MM.1S (cell line): Measurements from ENCODE around the gene TOLLIP.

Source experiments
- DNase-seq: peaks from one replicate; pipeline ENCODE4 v3.0.0-alpha.2; 2015
- H2AFZ ChIP-seq: fragments of 300-600 bp; sonication (generic); 2 replicates; pipeline ENCODE4 v1.6.0; 2016; ENCODE audit warnings: antibody characterized with exemption, low read length
- H3F3A ChIP-seq: fragments of 300-600 bp; sonication (generic); 2 replicates; pipeline ENCODE4 v1.6.1; 2016; ENCODE audit warnings: mild to moderate bottlenecking, antibody characterized with exemption, low read length, moderate library complexity, mixed read lengths; ENCODE audit not compliant: insufficient read depth
- H3K27ac ChIP-seq: fragments of 300-600 bp; sonication (generic); 2 replicates; pipeline ENCODE4 v1.5.1; 2016; ENCODE audit warnings: mild to moderate bottlenecking, low read length
- H3K27me3 ChIP-seq: fragments of 300-600 bp; sonication (generic); replicated peaks from 2 replicates; pipeline ENCODE4 v1.6.0; 2016; ENCODE audit warnings: low read length; ENCODE audit not compliant: insufficient read depth
- H3K36me3 ChIP-seq: fragments of 300-600 bp; sonication (generic); replicated peaks from 2 replicates; pipeline ENCODE4 v1.6.1; 2016; ENCODE audit warnings: mild to moderate bottlenecking, low read length, mixed read lengths; ENCODE audit not compliant: insufficient read depth
- H3K4me1 ChIP-seq: fragments of 300-600 bp; sonication (generic); 2 replicates; pipeline ENCODE4 v1.6.1; 2016; ENCODE audit warnings: low read length, mixed read lengths
- H3K4me2 ChIP-seq: fragments of 300-600 bp; sonication (generic); 2 replicates; pipeline ENCODE4 v1.6.0; 2016; ENCODE audit warnings: low read depth, low read length
- H3K4me3 ChIP-seq: fragments of 300-600 bp; sonication (generic); 2 replicates; pipeline ENCODE4 v1.5.1; 2016; ENCODE audit warnings: low read length, mixed read lengths
- H3K79me2 ChIP-seq: fragments of 300-600 bp; sonication (generic); 2 replicates; pipeline ENCODE4 v1.6.1; 2016; ENCODE audit warnings: mixed run types, low read length, mixed read lengths
- H3K9ac ChIP-seq: fragments of 300-600 bp; sonication (generic); 2 replicates; pipeline ENCODE4 v1.6.1; 2016; ENCODE audit warnings: low read length, mixed read lengths
- H3K9me2 ChIP-seq: fragments of 300-600 bp; sonication (generic); replicated peaks from 2 replicates; pipeline ENCODE4 v1.6.1; 2016; ENCODE audit warnings: mild to moderate bottlenecking, low read length, mixed read lengths; ENCODE audit not compliant: insufficient read depth
- H3K9me3 ChIP-seq: fragments of 300-600 bp; sonication (generic); replicated peaks from 2 replicates; pipeline ENCODE4 v1.6.1; 2016; ENCODE audit warnings: mild to moderate bottlenecking, low read length, mixed read lengths; ENCODE audit not compliant: insufficient read depth
- H4K20me1 ChIP-seq: fragments of 300-600 bp; sonication (generic); 2 replicates; pipeline ENCODE4 v1.6.1; 2016; ENCODE audit warnings: mild to moderate bottlenecking, low read length, moderate library complexity, mixed read lengths; ENCODE audit not compliant: insufficient read depth
- CTCF ChIP-seq: fragments of 300-600 bp; sonication (generic); IDR thresholded peaks from 2 replicates; pipeline ENCODE4 v1.5.1; 2016; ENCODE audit warnings: antibody characterized with exemption, low read length, mixed read lengths
- EZH2 ChIP-seq: fragments of 300-600 bp; sonication (generic); optimal IDR thresholded peaks from 2 replicates; pipeline ENCODE3; 2017; ENCODE audit warnings: low read depth, mild to moderate bottlenecking, antibody characterized with exemption, low read length, mixed read lengths
- EZH2phosphoT487 ChIP-seq: fragments of 300-600 bp; sonication (generic); IDR thresholded peaks from 2 replicates; pipeline ENCODE4 v1.6.1; 2018; ENCODE audit warnings: antibody characterized with exemption, low read length

The TOLLIP gene

DNA sequence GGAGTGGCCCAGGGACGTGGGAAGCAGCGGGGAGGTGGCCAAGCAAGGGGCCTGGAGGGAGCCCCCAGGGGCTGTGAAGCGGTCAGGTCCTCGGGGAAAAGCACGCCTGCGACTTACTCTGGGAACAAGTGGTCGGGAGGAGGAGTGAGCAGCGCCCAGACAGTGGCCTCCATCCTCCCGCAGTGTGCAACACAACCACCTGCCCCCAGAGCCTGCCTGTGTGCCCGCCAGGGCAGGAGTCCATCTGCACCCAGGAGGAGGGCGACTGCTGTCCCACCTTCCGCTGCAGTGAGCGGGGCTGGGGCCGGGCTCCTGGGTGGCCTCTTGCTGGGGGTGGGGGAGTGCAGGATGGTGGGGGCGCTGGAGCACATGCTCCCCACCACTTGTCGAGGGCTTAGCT is 51.5 kb downstream of the TOLLIP start:
- no peak overlapping the region for H3K9ac ChIP-seq
- H3K4me1 ChIP-seq, result peaks cover 1% of the 10 kb centered on the region; the same call in 1 of the 2 replicates
- no peaks in the 10 kb centered on the region for H3K36me3 ChIP-seq
- no peak overlapping the region for H2AFZ ChIP-seq
- no peaks in the 10 kb centered on the region for H3K79me2 ChIP-seq
- no peak overlapping the region for H3K4me3 ChIP-seq
- no peaks in the 10 kb centered on the region for H4K20me1 ChIP-seq
- H3K27me3 ChIP-seq, result peaks cover 19% of the 10 kb centered on the region
- H3K27ac ChIP-seq, result no peak overlapping the region
- H3F3A ChIP-seq, result no peaks in the 10 kb centered on the region
- TF ChIP-seq EZH2phosphoT487 (no peak), CTCF (no peak), EZH2 (no peak)
- DNase-seq, result no peak
- H3K4me2 ChIP-seq, result no peak overlapping the region
- no peaks in the 10 kb centered on the region for H3K9me3 ChIP-seq
- no peaks in the 10 kb centered on the region for H3K9me2 ChIP-seq

DNA sequence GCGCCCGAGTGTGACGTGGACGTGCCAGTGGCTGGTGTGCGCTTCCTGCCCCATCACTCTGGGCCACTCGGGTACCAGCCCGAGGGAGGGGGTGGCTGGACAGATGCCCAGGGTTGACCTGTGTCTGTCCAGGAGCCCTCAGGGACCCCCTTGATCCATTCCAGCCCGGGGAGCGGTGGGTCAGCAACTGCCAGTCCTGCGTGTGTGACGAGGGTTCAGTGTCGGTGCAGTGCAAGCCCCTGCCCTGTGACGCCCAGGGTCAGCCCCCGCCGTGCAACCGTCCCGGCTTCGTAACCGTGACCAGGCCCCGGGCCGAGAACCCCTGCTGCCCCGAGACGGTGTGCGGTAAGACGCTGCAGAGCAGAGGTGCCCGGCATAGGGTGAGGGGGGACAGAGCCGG is 52.1 kb downstream of the TOLLIP start:
- no peak for DNase-seq
- Histone ChIP-seq H3K4me3 (no peak overlapping the region), H4K20me1 (no peaks in the 10 kb centered on the region), H3K9me2 (no peaks in the 10 kb centered on the region), H3K79me2 (no peaks in the 10 kb centered on the region), H3K27ac (no peak overlapping the region), H3K36me3 (no peaks in the 10 kb centered on the region), H3K4me1 (no peaks in the 10 kb centered on the region), H2AFZ (no peak overlapping the region), H3F3A (no peaks in the 10 kb centered on the region), H3K27me3 (peaks cover 22% of the 10 kb centered on the region), H3K9ac (no peak overlapping the region), H3K9me3 (no peaks in the 10 kb centered on the region), H3K4me2 (no peak overlapping the region)
- no peak for TF ChIP-seq EZH2
- no peak for TF ChIP-seq CTCF
- TF ChIP-seq EZH2phosphoT487, result no peak

DNA sequence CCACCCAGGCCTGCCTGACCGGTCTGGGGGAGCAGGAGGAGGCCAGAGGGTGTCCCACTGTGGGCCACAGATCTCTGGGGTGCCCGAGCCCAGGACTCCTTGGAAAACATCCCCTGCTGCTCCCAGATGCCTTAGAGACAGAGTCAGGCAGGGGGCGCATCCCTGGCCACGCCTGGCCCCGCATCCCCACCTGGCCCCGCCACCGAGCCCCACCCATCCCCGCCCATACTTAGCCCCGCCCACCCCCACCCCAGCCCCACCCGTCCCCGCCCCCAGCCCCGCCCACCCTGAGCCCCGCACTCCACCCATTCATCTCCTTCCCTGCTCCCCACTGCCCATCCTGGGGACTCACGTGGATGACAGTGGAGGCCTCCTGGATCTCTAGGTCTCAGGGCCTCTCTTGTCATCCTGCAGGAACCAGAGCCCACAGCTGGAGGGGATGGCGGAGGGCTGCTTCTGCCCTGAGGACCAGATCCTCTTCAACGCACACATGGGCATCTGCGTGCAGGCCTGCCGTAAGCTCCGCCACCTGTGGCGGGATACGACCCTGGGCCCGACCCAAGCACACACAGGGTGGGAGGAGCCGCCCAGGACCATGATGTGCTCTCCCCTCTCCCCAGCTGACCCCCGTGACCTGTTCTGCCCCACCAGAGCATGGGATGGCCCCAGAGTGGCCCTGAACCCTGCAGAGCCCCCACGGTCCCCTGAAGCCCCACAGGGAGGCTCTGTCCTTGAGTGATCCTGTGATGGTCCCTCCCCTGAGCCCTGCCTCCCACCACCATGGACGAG is 53.0 kb downstream of the TOLLIP start:
- H3K27me3 ChIP-seq, result peaks cover 30% of the 10 kb centered on the region
- H3K9ac ChIP-seq, result no peak overlapping the region
- no peak overlapping the region for H2AFZ ChIP-seq
- H3F3A ChIP-seq, result no peaks in the 10 kb centered on the region
- H3K36me3 ChIP-seq, result no peaks in the 10 kb centered on the region
- H3K4me2 ChIP-seq, result no peak overlapping the region
- TF ChIP-seq EZH2 (no peak), EZH2phosphoT487 (no peak), CTCF (no peak)
- no peaks in the 10 kb centered on the region for H3K79me2 ChIP-seq
- H4K20me1 ChIP-seq, result no peaks in the 10 kb centered on the region
- no peaks in the 10 kb centered on the region for H3K4me1 ChIP-seq
- no peak overlapping the region for H3K4me3 ChIP-seq
- no peak for DNase-seq
- no peaks in the 10 kb centered on the region for H3K9me2 ChIP-seq
- H3K27ac ChIP-seq, result no peak overlapping the region
- H3K9me3 ChIP-seq, result no peaks in the 10 kb centered on the region
